Mucosa of rectum (tissue), 2 donors: Measurements from ENCODE around the gene MED8.

ENCODE experiments used
- H3K27ac ChIP-seq, 2 donors: one replicate each; pipeline ENCODE4 v1.7.0; 2013; ENCODE audit warnings: inconsistent platforms in 2 of 2, low read depth in 2 of 2, low read length in 2 of 2
- H3K27me3 ChIP-seq, 2 donors: one replicate each; pipeline ENCODE4 v1.7.0; 2013; ENCODE audit warnings: low read length in 2 of 2; ENCODE audit not compliant: control insufficient read depth in 2 of 2, insufficient read depth in 2 of 2
- H3K36me3 ChIP-seq, 2 donors: one replicate each; pipeline ENCODE4 v1.7.0; 2013; ENCODE audit warnings: low read length in 2 of 2; ENCODE audit not compliant: control insufficient read depth in 2 of 2, insufficient read depth in 2 of 2
- H3K4me1 ChIP-seq, 2 donors: one replicate each; pipeline ENCODE4 v1.7.0; 2013; ENCODE audit warnings: low read length in 2 of 2, mild to moderate bottlenecking in 1 of 2; ENCODE audit not compliant: control insufficient read depth in 2 of 2, insufficient read depth in 2 of 2
- H3K4me3 ChIP-seq, 2 donors: one replicate each; pipeline ENCODE4 v1.7.0; 2013; ENCODE audit warnings: low read length in 2 of 2
- H3K9ac ChIP-seq, 2 donors: one replicate each; pipeline ENCODE4 v1.7.0; 2013; ENCODE audit warnings: low read length in 2 of 2, low read depth in 1 of 2, mild to moderate bottlenecking in 1 of 2
- H3K9me3 ChIP-seq, 2 donors: one replicate each; pipeline ENCODE4 v1.7.0; 2013; ENCODE audit warnings: low read length in 2 of 2; ENCODE audit not compliant: control insufficient read depth in 2 of 2
- donor health status: healthy.
- donor health status: Normal muscosa, but diverticular disease.

Gene MED8

DNA sequence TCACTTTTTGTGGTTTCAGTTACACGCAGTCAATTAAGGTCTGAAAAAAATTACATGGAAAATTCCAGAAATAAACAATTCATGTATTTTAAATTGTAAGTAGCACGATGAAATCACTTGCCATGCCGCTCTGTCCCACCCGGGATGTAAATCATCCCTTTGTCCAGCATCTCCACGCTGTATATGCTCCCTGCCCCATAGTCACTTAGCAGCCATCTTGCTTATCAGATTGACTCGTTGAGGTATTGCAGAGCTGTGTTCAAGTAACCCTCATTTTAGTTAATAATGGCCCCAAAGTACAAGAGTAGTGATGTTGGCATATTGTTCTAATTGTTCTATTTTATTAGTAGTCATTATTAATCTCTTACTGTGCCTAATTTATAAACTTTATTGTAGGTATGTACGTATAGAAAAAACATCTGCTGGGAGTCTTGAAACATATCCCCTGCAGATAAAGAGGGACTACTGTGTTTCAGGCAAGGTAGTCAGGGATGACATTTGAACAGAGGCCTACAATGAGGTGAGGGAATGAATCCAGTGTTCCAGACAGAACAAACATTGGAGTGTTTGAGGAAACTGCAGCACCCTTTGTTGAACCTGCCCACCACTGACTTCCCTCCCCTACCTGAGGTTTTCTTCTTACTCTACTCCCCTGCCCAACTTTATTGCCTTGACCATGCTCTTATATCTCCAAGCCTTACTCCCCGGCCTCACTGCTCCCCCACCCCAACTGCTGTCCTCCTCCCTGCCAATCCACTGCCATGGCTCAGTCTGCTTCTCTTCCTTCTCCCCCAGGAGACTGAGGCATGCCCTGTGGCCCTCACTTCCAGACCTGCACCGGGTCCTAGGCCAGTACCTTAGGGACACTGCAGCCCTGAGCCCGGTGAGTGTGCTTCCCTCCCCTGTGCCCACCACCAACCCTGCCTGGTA, 37.9 kb downstream of the MED8 start:
- Histone ChIP-seq H3K36me3 (no peaks in the 10 kb centered on the region), H3K9ac (no peak overlapping the region), H3K9me3 (no peaks in the 10 kb centered on the region), H3K27me3 (no peaks in the 10 kb centered on the region), H3K4me3 (no peak overlapping the region), H3K4me1 (peaks cover 16% of the 10 kb centered on the region in 2 donors), H3K27ac (peak overlapping the region in 1 of 2 donors; percentile 30)

DNA sequence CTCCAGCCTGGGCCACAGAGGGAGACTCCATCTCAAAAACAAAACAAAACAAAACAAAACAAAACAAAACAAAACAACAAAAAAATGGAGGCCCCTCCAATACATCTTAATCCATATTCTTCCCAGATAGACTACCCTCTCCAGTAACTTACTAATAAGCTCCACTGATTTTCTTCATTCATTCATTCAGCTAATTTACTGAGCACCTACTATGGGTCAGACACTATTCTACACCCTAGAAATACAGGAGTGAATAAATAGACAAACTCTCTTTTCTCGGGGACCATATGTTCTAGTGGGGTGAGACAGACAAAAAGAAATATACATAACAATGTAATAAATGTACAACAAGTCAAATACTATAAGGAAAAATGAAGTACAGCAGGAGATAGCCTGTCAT, 38.6 kb downstream of the MED8 start:
- Histone ChIP-seq H3K4me3 (no peak overlapping the region), H3K9ac (no peak overlapping the region), H3K9me3 (no peaks in the 10 kb centered on the region), H3K4me1 (peaks cover 16% of the 10 kb centered on the region in 2 donors), H3K36me3 (no peaks in the 10 kb centered on the region), H3K27me3 (no peaks in the 10 kb centered on the region), H3K27ac (no peak overlapping the region)

DNA sequence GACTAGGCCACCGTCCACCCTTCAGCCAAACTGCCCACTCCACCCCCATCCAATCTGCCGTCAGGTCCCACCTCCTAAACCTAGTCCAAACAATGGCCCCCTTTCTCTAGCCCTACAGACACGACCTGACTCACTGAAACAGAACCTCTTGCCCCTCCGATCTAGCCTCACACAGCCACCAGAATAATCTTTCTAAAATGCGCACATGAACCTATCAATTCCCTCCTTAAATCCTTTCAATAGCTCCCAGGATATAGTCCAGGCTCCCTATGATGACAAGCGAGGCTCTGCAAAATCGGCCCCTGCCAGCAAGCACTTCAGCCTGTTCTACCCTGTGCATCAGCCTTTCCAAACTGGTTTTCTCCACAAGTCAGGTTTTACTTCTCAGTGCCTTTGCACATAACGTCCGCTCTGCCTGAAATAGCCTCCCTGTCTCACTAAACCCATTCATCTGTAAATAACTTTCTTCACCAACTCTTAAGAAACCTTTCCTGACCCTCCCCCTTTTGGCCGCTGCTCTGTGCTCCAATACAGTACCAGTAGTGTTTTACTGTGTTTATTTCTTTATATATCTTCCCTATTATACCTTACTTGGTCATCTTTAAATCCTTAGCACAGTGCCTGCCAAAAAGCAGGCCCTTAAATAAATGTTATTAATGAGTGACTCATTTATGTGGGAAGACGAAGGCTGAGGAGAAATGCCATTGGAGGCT, 39.9 kb downstream of the MED8 start:
- Histone ChIP-seq H3K9me3 (no peaks in the 10 kb centered on the region), H3K4me3 (peak overlapping the region; percentile 67 to 78), H3K4me1 (peaks cover 16 to 22% of the 10 kb centered on the region in 2 donors), H3K27ac (peak overlapping the region; percentile 99), H3K27me3 (no peaks in the 10 kb centered on the region), H3K36me3 (no peaks in the 10 kb centered on the region), H3K9ac (peak overlapping the region; percentile 88)

DNA sequence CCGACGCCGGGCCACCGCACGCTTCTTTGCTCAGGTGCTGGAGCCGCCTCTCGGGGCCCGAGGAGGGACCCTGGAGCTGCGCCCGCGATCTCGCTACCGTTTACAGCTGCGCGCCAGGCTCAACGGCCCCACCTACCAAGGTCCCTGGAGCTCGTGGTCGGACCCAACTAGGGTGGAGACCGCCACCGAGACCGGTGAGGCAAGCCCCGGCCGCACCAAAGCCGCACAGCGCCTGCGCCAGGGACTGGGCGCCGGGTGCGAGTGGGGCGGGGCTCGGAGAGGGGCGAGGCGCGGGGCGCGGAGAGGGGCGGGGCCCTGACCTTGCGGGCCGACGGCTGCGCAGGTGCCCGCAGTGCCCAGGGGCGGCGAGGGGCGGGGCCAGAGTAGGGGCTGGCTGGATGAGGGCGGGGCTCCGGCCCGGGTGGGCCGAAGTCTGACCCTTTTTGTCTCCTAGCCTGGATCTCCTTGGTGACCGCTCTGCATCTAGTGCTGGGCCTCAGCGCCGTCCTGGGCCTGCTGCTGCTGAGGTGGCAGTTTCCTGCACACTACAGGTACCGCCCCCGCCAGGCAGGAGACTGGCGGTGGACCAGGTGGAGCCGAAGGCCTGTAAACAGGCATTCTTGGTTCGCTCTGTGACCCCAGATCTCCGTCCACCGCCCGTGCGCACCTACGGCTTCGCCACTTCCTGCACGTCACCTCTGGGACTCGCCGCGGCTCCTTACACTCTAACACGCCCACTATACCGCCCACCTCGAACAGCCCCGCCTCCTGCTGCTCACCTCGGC, 40.6 kb downstream of the MED8 start:
- peak overlapping the region; percentile 67 to 78 for H3K4me3 ChIP-seq
- H3K27me3 ChIP-seq, result no peaks in the 10 kb centered on the region
- H3K4me1 ChIP-seq, result peaks cover 16 to 29% of the 10 kb centered on the region in 2 donors
- peak overlapping the region; percentile 88 for H3K9ac ChIP-seq
- no peaks in the 10 kb centered on the region for H3K36me3 ChIP-seq
- no peaks in the 10 kb centered on the region for H3K9me3 ChIP-seq
- peak overlapping the region; percentile 99 for H3K27ac ChIP-seq

DNA sequence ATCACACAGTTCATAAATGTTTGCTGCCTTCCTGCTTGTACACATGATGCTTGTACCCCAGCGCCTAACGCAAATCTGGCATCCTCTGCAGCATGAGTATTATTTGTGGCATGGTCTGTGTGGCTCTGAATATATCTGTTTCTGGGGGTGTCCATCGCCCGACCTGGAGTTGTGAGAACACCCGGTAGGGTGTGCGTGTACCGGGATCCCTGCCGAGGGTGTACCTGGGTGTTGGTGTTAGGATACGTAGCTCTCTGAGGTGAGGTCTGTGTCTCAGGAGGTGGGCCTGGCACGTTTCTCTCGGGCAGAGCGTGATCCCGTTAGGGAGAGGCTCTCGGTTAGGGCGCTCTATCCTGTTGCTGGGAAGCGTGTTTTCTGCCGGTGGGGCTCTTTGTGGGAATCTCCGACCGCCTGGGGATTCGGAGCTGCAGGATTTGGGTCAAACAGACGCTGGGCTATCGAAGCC, 41.2 kb downstream of the MED8 start:
- H3K9me3 ChIP-seq, result no peaks in the 10 kb centered on the region
- H3K27ac ChIP-seq, result peak overlapping the region; percentile 99
- H3K4me3 ChIP-seq, result peak overlapping the region; percentile 67 to 70
- H3K4me1 ChIP-seq, result peaks cover 16 to 29% of the 10 kb centered on the region in 2 donors
- no peaks in the 10 kb centered on the region for H3K27me3 ChIP-seq
- H3K9ac ChIP-seq, result peak overlapping the region; percentile 81 to 88
- no peaks in the 10 kb centered on the region for H3K36me3 ChIP-seq

DNA sequence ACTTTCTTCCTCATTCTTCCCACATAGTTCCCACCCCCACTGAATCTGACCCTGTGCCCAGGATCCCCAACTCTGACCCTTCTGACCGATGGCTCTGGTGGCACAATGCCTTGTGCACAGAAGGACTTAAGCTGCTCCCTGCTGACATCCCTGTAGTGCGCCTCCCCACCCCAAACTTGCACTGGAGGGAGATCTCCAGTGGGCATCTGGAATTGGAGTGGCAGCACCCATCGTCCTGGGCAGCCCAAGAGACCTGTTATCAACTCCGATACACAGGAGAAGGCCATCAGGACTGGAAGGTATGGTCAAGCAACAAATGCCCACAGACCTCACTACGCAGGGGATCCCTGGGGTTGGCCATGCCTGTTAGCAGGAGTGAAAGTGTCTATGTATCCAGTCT, 43.0 kb downstream of the MED8 start:
- Histone ChIP-seq H3K4me1 (peaks cover 16 to 29% of the 10 kb centered on the region in 2 donors), H3K36me3 (no peaks in the 10 kb centered on the region), H3K9ac (no peak overlapping the region), H3K27me3 (no peaks in the 10 kb centered on the region), H3K4me3 (no peak overlapping the region), H3K27ac (no peak overlapping the region), H3K9me3 (no peaks in the 10 kb centered on the region)

DNA sequence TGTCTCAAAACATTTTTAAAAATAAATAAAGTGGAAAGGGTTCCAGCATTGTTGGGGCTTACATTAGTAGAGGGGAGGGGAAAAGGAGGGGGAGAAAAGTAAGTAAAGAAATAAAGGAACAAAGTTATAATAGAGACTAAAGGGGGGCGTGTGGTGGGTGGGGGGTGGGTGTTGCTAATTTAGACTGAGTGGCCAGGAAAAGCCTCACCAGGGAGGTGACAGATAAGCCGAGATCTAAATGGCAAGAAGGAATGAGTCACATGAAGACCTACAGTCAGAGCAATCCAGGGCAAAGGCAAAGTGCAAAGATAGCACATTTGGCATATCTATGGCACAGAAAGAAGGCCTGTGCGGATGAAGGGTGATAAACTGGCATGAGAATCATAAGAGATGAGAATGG, 44.5 kb downstream of the MED8 start:
- Histone ChIP-seq H3K4me1 (peaks cover 16 to 29% of the 10 kb centered on the region in 2 donors), H3K9ac (no peak overlapping the region), H3K4me3 (no peak overlapping the region), H3K36me3 (no peaks in the 10 kb centered on the region), H3K27me3 (no peaks in the 10 kb centered on the region), H3K9me3 (no peaks in the 10 kb centered on the region), H3K27ac (peak overlapping the region; percentile 21 to 56)

DNA sequence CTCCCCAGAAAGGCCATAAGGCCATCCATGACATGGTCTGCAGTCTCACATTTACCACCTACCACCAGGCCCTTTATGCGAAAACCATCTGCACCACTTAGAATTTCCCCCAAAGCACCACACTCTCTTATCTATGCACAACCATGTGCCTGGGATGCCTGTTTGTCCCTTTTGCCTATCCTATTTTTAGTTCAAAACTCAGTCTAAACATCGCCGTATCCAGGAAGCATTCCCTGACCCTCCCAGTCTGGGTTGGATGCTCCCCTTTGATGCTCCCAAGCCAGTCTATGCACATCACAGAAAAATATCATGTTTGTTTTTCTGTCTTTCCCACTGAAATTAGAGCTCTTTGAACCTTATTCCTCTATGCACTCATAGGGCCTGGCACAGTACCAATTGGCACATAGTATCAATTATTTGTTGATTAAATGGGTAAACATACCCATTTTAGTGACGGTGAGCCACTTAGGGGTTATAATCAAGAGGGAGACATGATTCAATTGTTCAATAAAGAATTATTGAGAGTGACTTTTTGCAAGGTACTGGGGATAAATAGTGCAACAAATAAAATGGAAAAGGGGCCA, 45.2 kb downstream of the MED8 start:
- H3K36me3 ChIP-seq, result no peaks in the 10 kb centered on the region
- H3K9me3 ChIP-seq, result no peaks in the 10 kb centered on the region
- peak overlapping the region in 1 of 2 donors; percentile 56 for H3K27ac ChIP-seq
- no peak overlapping the region for H3K9ac ChIP-seq
- no peak overlapping the region for H3K4me3 ChIP-seq
- H3K27me3 ChIP-seq, result no peaks in the 10 kb centered on the region
- peaks cover 11 to 23% of the 10 kb centered on the region in 2 donors for H3K4me1 ChIP-seq

DNA sequence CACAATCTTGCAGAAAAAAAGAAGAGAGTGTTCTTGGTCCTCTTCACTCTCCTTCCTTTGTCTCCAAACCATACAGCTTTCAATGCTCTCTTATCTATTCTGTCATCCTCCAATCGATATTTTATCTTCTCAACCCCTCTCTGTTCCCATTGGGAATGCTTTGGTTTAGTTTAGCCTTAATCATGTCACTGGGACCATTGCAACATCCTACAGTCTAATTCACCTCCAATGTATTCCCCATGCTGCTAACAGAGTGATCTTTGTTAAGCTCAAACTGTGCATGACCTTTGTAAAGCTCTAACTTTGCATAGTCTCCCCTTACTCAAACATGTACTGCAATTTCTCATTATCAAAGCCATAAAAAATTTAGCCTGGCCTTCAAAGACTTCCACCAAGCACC, 49.0 kb downstream of the MED8 start:
- no peaks in the 10 kb centered on the region for H3K27me3 ChIP-seq
- H3K9ac ChIP-seq, result no peak overlapping the region
- H3K4me3 ChIP-seq, result no peak overlapping the region
- H3K27ac ChIP-seq, result no peak overlapping the region
- no peaks in the 10 kb centered on the region for H3K36me3 ChIP-seq
- H3K9me3 ChIP-seq, result no peaks in the 10 kb centered on the region
- H3K4me1 ChIP-seq, result peaks cover 0 to 10% of the 10 kb centered on the region in 2 donors
